Dendritic cell treated with granulocyte-macrophage colony-stimulating factor and Interleukin-4, amounts not matched to agents 40 ng/mL and 50 ng/mL, for 4 days (primary cell): ENCODE data around the gene POR.
"Not testable (repeated sequence)": the region's sequence is repeated elsewhere in the genome, so short reads cannot be mapped to it uniquely, and the experiment has no call there.

Source experiments
- H3K27ac Mint-ChIP-seq: one replicate; pipeline ENCODE4 v1.8.0; 2022; ENCODE audit warnings: mild to moderate bottlenecking, mixed read lengths
- H3K27me3 Mint-ChIP-seq: one replicate; pipeline ENCODE4 v1.8.0; 2022; ENCODE audit warnings: mild to moderate bottlenecking, mixed read lengths
- H3K36me3 Mint-ChIP-seq: one replicate; pipeline ENCODE4 v1.8.0; 2022; ENCODE audit warnings: low read depth, mixed read lengths
- H3K4me1 Mint-ChIP-seq: one replicate; pipeline ENCODE4 v1.8.0; 2022; ENCODE audit warnings: low read depth, mixed read lengths
- H3K4me3 Mint-ChIP-seq: one replicate; pipeline ENCODE4 v1.8.0; 2022; ENCODE audit warnings: mild to moderate bottlenecking, moderate library complexity, mixed read lengths
- H3K9me3 Mint-ChIP-seq: one replicate; pipeline ENCODE4 v1.8.0; 2022; ENCODE audit warnings: mixed read lengths
- intact Hi-C: fragments of 100-400 bp; cut with micrococcal nuclease; formaldehyde crosslinking; loops from one replicate; pipeline ENCODE4 v1.15.0; 2022

Gene POR

DNA sequence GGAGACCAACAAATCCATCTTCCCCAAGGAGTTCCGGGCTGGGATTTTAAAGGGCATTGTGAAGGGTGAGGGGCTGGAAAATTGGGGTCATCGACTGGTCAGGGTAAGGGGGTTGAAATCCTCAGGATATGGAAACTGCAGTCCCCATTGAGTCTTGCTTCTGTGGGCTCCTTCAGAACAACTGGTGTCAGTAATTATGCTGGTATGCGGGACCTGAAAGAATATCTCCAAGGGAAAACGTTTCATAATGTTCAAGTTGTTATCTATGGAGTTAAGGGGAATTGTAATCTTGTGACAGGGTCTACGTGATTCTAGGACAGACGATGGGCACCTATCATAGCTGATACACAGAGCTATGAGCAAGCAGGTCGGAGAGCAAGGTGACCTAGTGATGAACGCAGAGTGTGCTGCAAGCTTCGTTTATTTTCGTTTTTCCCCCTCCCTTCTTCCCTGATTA is 36.6 kb upstream of the POR start:
- peaks cover 78% of the 10 kb centered on the region for H3K4me1 Mint-ChIP-seq
- H3K27ac Mint-ChIP-seq: peak overlapping the region; percentile 83
- peaks cover 42% of the 10 kb centered on the region for H3K36me3 Mint-ChIP-seq
- peak overlapping the region; percentile 56 for H3K4me3 Mint-ChIP-seq
- H3K9me3 Mint-ChIP-seq: no peaks in the 10 kb centered on the region
- H3K27me3 Mint-ChIP-seq: no peaks in the 10 kb centered on the region
- intact Hi-C loops: loop anchor here (5.0 kb wide), 2 partner anchors 39 to 81 kb away; partner anchors contain the start of gene POR

- intact Hi-C loops: loop anchor here (5.0 kb wide), 2 partner anchors 38 to 82 kb away; partner anchors contain the start of gene POR
Observed at GRCh38 chr7:75878769-75879611, 36.0 kb upstream of the POR start, which contains the start of gene RHBDD2. RHBDD2 (plus strand) TSS chr7:75879034; CDS start chr7:75879083, 49 bp downstream.

DNA sequence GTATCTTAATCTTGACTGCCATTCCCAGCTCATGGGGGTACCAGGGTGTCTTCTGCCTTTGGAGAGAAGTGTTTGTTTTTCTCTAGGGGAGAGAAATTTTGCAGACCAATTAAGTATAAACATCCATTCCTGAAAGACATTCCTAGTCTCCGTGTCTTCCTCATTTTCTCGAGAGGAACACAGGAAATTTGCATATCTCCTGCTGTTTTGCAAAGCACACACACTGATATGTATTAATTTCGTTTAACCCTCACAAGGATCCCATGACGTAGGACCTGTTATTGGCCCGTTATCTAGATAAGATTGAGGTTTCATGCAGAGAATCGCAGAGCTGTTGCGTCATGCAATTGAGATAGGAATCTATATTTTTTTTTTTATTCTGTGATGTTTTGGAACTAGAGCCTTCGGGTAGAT is 35.2 kb upstream of the POR start:
- H3K4me3 Mint-ChIP-seq: peak overlapping the region; percentile 95
- H3K4me1 Mint-ChIP-seq: peaks cover 71% of the 10 kb centered on the region
- H3K36me3 Mint-ChIP-seq: peaks cover 56% of the 10 kb centered on the region
- no peaks in the 10 kb centered on the region for H3K27me3 Mint-ChIP-seq
- intact Hi-C loops: loop anchor here (5.0 kb wide), 2 partner anchors 38 to 82 kb away; partner anchors contain the start of gene POR
- no peaks in the 10 kb centered on the region for H3K9me3 Mint-ChIP-seq
- peak overlapping the region; percentile 83 for H3K27ac Mint-ChIP-seq

More at GRCh38 chr7:75878769-75879611, 36.0 kb upstream of the POR start, which contains the start of gene RHBDD2:
- Mint-ChIP-seq H3K27ac (peak within 1 kb of the TSS; percentile 83), H3K27me3 (no peaks in the 10 kb centered on the region), H3K36me3 (peaks cover 49% of the 10 kb centered on the region), H3K9me3 (no peaks in the 10 kb centered on the region), H3K4me3 (peak within 1 kb of the TSS; percentile 95), H3K4me1 (peaks cover 78% of the 10 kb centered on the region)

DNA sequence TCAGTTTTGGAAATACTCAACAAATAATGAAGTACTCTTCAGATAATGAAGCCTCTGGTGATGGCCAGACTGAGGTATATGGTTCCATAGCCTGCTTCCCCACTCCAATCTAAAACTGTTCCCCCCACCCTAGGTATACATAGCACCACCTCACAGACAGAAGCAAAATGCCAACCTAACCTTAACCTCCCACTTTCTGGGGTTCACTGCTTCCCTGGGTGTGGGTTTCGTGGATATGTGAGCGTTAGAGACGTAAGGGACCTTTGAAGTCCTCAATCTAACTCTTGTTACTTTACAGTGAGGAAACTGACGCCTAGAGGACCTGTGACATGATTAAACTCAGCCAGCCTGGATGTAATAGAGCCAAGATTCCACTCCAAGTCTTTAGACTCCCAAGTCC is 34.7 kb upstream of the POR start:
- peaks cover 61% of the 10 kb centered on the region for H3K36me3 Mint-ChIP-seq

DNA sequence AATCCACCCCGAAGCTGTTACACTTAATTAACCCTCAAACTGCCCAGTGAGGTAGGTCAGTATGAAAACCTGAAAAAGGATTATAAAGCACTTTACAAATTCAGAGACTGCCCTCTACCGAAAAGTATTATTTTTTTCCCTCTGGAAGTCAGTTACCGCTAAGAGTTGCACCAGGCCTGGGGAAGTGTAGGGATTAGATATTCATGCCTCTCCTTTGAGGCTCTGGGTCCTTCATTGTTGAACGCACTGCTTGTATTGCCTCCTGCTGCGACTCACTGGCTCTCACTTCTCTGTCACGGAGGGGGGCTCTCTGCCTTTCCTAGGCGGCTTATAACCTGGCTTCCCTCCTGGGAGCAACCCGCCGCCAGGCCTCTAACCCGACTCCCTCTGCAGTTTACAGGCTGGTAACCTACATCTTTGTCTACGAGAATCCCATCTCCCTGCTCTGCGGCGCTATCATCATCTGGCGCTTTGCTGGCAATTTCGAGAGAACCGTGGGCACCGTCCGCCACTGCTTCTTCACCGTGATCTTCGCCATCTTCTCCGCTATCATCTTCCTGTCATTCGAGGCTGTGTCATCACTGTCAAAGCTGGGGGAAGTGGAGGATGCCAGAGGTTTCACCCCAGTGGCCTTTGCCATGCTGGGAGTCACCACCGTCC is 33.4 kb upstream of the POR start:
- no peaks in the 10 kb centered on the region for H3K9me3 Mint-ChIP-seq
- H3K27me3 Mint-ChIP-seq: no peaks in the 10 kb centered on the region
- H3K4me1 Mint-ChIP-seq: peaks cover 62% of the 10 kb centered on the region
- no peak overlapping the region for H3K27ac Mint-ChIP-seq
- intact Hi-C loops: no loop called here
- H3K4me3 Mint-ChIP-seq: no peak overlapping the region
- H3K36me3 Mint-ChIP-seq: peaks cover 74% of the 10 kb centered on the region

More for the DNA sequence above, 34.7 kb upstream of the POR start:
- Mint-ChIP-seq H3K27me3 (no peaks in the 10 kb centered on the region), H3K4me1 (peaks cover 70% of the 10 kb centered on the region), H3K27ac (no peak overlapping the region), H3K4me3 (peak overlapping the region; percentile 95), H3K9me3 (no peaks in the 10 kb centered on the region)
- intact Hi-C loops: no loop called here

GRCh38 chr7:75883265-75883824 is 31.6 kb upstream of the POR start:
- H3K9me3 Mint-ChIP-seq, H3K27me3 Mint-ChIP-seq, H3K4me3 Mint-ChIP-seq, intact Hi-C loops, H3K27ac Mint-ChIP-seq: not testable (repeated sequence)
- peaks cover 53% of the 10 kb centered on the region for H3K4me1 Mint-ChIP-seq
- H3K36me3 Mint-ChIP-seq: peaks cover 91% of the 10 kb centered on the region

- no peaks in the 10 kb centered on the region for H3K9me3 Mint-ChIP-seq
- H3K4me3 Mint-ChIP-seq: no peak overlapping the region
- no peaks in the 10 kb centered on the region for H3K27me3 Mint-ChIP-seq
- intact Hi-C loops: no loop called here
- H3K27ac Mint-ChIP-seq: no peak overlapping the region
- H3K36me3 Mint-ChIP-seq: peaks cover 96% of the 10 kb centered on the region
- H3K4me1 Mint-ChIP-seq: peaks cover 54% of the 10 kb centered on the region
Observed at GRCh38 chr7:75884476-75884875, 30.5 kb upstream of the POR start.

DNA sequence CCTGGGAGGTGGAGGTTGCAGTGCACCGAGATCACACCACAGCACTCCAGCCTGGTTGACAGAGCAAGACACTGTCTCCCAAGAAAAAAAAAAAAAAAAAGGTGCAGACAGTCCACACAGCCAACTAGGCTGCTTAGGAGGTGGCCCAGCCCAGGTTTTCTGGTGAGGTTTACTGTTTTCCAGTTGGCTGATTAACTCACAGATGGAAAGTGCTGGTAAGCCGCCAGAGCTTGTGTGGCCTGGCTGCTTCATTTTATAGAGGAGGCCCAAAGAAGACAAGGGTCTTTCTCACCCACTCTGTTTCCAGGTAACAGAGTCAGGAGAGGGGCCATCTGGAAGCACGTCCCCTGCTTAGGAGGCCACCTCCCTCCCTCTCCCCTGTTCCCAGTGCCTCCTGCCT is 29.9 kb upstream of the POR start:
- H3K27me3 Mint-ChIP-seq: no peaks in the 10 kb centered on the region
- no peak overlapping the region for H3K27ac Mint-ChIP-seq
- H3K4me1 Mint-ChIP-seq: peaks cover 54% of the 10 kb centered on the region
- H3K9me3 Mint-ChIP-seq: no peaks in the 10 kb centered on the region
- no peak overlapping the region for H3K4me3 Mint-ChIP-seq
- peaks cover 97% of the 10 kb centered on the region for H3K36me3 Mint-ChIP-seq
- intact Hi-C loops: no loop called here

DNA sequence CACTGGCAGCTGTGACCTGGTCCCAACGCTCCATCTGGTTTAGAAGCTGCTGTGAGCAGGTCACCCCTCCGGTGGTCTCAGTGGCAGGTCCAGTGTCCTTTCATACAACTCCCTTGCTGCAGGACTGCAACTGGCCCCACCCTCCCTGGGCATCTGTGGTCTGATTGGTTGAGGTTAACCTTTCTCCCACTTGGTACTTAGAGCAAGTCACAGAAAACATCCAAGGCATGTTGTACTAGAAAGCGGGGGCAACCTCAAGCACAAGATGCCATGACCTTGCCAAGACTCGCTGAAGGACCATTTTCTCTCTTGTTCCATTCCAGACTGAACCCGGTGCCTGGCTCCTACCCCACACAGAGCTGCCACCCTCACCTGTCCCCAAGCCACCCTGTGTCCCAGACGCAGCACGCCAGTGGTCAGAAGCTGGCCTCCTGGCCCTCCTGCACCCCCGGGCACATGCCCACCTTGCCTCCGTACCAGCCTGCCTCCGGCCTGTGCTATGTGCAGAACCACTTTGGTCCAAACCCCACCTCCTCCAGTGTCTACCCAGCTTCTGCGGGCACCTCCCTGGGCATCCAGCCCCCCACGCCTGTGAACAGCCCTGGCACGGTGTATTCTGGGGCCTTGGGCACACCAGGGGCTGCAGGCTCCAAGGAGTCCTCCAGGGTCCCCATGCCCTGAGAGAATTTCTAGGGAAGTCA is 27.1 kb upstream of the POR start:
- Mint-ChIP-seq H3K4me1 (peaks cover 38% of the 10 kb centered on the region), H3K36me3 (peaks cover 76% of the 10 kb centered on the region), H3K9me3 (no peaks in the 10 kb centered on the region), H3K27me3 (no peaks in the 10 kb centered on the region), H3K27ac (no peak overlapping the region), H3K4me3 (no peak overlapping the region)
- intact Hi-C loops: no loop called here

DNA sequence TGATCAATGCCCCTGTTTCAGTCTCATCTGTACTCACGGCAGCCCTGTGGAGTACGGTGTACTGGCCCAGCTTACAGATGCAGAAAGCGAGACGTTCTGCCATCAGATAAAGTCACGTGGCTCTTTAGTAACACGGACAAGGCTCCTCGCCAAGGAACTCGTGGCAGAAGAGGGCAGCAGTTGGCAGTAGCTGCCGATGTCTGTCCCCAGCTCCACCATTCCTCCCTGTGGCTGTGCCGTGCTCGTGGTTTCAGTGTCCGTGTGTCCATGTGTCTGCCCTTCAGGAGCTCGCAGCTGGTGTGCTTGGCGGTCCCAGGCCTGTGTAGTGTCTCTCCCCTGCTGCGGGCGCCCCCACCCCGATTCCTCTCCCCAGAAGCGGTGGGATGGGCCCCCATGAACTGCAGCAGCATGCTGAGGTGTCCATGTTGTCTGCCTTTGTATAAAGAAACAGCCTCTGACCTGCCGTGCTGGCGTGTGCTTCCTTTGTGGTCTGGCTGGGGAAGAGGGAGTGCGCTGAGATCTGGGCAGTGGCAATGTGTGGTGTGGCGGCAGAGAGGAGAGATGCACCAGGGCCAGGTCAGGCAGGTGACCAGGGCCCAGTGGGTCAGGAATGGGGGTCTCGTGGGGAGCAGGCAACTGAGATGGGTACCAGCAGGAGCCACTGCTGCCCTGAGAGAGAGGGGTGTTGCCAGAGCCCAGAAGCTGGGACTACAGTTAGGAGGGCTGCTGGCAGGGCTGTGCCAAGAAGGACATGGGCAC is 26.3 kb upstream of the POR start:
- H3K9me3 Mint-ChIP-seq: no peaks in the 10 kb centered on the region
- H3K27ac Mint-ChIP-seq: no peak overlapping the region
- H3K36me3 Mint-ChIP-seq: peaks cover 68% of the 10 kb centered on the region
- intact Hi-C loops: no loop called here
- H3K4me3 Mint-ChIP-seq: no peak overlapping the region
- peaks cover 35% of the 10 kb centered on the region for H3K4me1 Mint-ChIP-seq
- no peaks in the 10 kb centered on the region for H3K27me3 Mint-ChIP-seq

GRCh38 chr7:75889223-75889825 is 25.6 kb upstream of the POR start:
- Mint-ChIP-seq H3K9me3 (no peaks in the 10 kb centered on the region), H3K27me3 (no peaks in the 10 kb centered on the region), H3K4me3 (no peak overlapping the region), H3K36me3 (peaks cover 61% of the 10 kb centered on the region), H3K27ac (no peak overlapping the region), H3K4me1 (peaks cover 35% of the 10 kb centered on the region)
- intact Hi-C loops: no loop called here

GRCh38 chr7:75889826-75890225 is 25.1 kb upstream of the POR start:
- no peaks in the 10 kb centered on the region for H3K9me3 Mint-ChIP-seq
- H3K4me1 Mint-ChIP-seq: peaks cover 35% of the 10 kb centered on the region
- intact Hi-C loops: no loop called here
- no peak overlapping the region for H3K4me3 Mint-ChIP-seq
- H3K36me3 Mint-ChIP-seq: peaks cover 56% of the 10 kb centered on the region
- no peak overlapping the region for H3K27ac Mint-ChIP-seq
- H3K27me3 Mint-ChIP-seq: no peaks in the 10 kb centered on the region

- H3K9me3 Mint-ChIP-seq, H3K4me3 Mint-ChIP-seq, H3K27me3 Mint-ChIP-seq, H3K27ac Mint-ChIP-seq, intact Hi-C loops: not testable (repeated sequence)
- peaks cover 27% of the 10 kb centered on the region for H3K4me1 Mint-ChIP-seq
- peaks cover 42% of the 10 kb centered on the region for H3K36me3 Mint-ChIP-seq
Observed at GRCh38 chr7:75891237-75891636, 23.7 kb upstream of the POR start.
